K562 (cell line): Measurements from ENCODE around the gene SHANK1. TPM values are rescaled to one million over a fixed set of nuclear protein-coding genes. Genes with fewer than 3 reads are reported as not detected.

Experiments used
- ATF2 ChIP-seq: sonication (generic); formaldehyde crosslinking; IDR thresholded peaks from 2 replicates; pipeline ENCODE4 v1.8.1; 2022; ENCODE audit warnings: missing genetic modification reagents
- ATF6 ChIP-seq: sonication (generic); formaldehyde crosslinking; IDR thresholded peaks from 2 replicates; pipeline ENCODE4 v1.4.0; 2020; ENCODE audit warnings: mild to moderate bottlenecking, missing genetic modification reagents
- CHD4 ChIP-seq: fragments of 200-600 bp; sonication (generic); IDR thresholded peaks from 3 replicates; pipeline ENCODE4 v1.6.1; 2012; ENCODE audit warnings: low read depth, mild to moderate bottlenecking, mixed read lengths, low read length, inconsistent platforms; ENCODE audit not compliant: insufficient read depth, insufficient replicate concordance, poor library complexity, severe bottlenecking
- COPS2 ChIP-seq: fragments of 450-650 bp; conservative IDR thresholded peaks from 2 replicates; pipeline ENCODE4 v1.6.1; 2016; ENCODE audit warnings: mild to moderate bottlenecking, moderate library complexity
- EHMT2 ChIP-seq: fragments of 450-650 bp; IDR thresholded peaks from 2 replicates; pipeline ENCODE4 v1.6.1; 2018; ENCODE audit warnings: antibody characterized with exemption
- GTF2F1 ChIP-seq: IDR thresholded peaks from 2 replicates; pipeline ENCODE4 v1.6.1; 2011; ENCODE audit warnings: low read depth, low read length, improper control_type of control experiment
- HMGXB4 ChIP-seq: sonication (generic); formaldehyde crosslinking; IDR thresholded peaks from 2 replicates; pipeline ENCODE4 v1.8.1; 2023; ENCODE audit warnings: mild to moderate bottlenecking, missing genetic modification reagents
- MAX ChIP-seq: sonication (generic); formaldehyde crosslinking; IDR thresholded peaks from 2 replicates; pipeline ENCODE4 v1.9.0; 2022; ENCODE audit warnings: mild to moderate bottlenecking, missing genetic modification reagents
- NRF1 ChIP-seq, 2 experiments: fragments of 450-650 bp; IDR thresholded peaks in 1 of 2; conservative IDR thresholded peaks in 1 of 2; 2 replicates each; pipeline ENCODE4 v1.6.1; 2014; ENCODE audit warnings: mild to moderate bottlenecking in 2 of 2
- PYGO2 ChIP-seq: fragments of 450-650 bp; IDR thresholded peaks from 2 replicates; pipeline ENCODE4 v1.6.1; 2016; ENCODE audit warnings: mild to moderate bottlenecking, missing genetic modification characterization, moderate library complexity, missing compliant biosample characterization
- REST ChIP-seq, 2 experiments: fragments of 450-650 bp; formaldehyde crosslinking in 1 of 2; IDR thresholded peaks; 2 replicates each; pipeline versions ENCODE4 v1.4.0 to v1.6.1; 2014 to 2020; ENCODE audit warnings: mild to moderate bottlenecking in 2 of 2, borderline replicate concordance in 1 of 2, low read depth in 1 of 2
- ZNF121 ChIP-seq: sonication (generic); formaldehyde crosslinking; conservative IDR thresholded peaks from 2 replicates; pipeline ENCODE4 v1.8.0; 2022; ENCODE audit warnings: missing genetic modification reagents
- ZNF146 ChIP-seq: IDR thresholded peaks from one replicate; pipeline ENCODE4 v1.6.1; 2018; ENCODE audit warnings: missing compliant biosample characterization; ENCODE audit not compliant: unreplicated experiment
- ZNF79 ChIP-seq: fragments of 250-450 bp; sonication (Bioruptor Pico); IDR thresholded peaks from 2 replicates; pipeline ENCODE4 v1.4.0; 2020; ENCODE audit warnings: low read depth, mild to moderate bottlenecking, moderate library complexity
- polyA plus RNA-seq, 8 experiments: library from polyadenylated mRNA; depleted of rRNA in 4 of 8; stranded (reverse) in 5 of 8; unstranded in 3 of 8; fragments of >200 nt; fragmentation: Nextera tagmentation in 2 of 8; fragmentation: Illumina TruSeq in 1 of 8; extraction: Ambion mirVana in 2 of 8; extraction: Trizol in 1 of 8; gene quantifications; 2 replicates each; pipeline versions ENCODE4 v1.2.1 to v1.2.3, GENCODE V29; 2011 to 2014; ENCODE audit warnings: inconsistent platforms in 1 of 8, missing spikeins in 1 of 8
- total RNA-seq, 7 experiments: library from RNA; depleted of rRNA in 6 of 7; stranded (reverse); fragments of >200 nt in 6 of 7; fragmentation: Illumina TruSeq in 2 of 7; extraction: Trizol in 2 of 7; gene quantifications; 2 replicates each; pipeline versions ENCODE4 v1.2.1 to v1.2.3, GENCODE V29; 2011 to 2021; ENCODE audit warnings: low replicate concordance in 1 of 7

The SHANK1 gene
- total and polyA plus RNA-seq, 9 of the 15 experiments (the other 6 are each of a cell fraction or from before 2014, with no cell fraction given) = 0.33 to 1.3 (median 0.55) TPM; not detected in 2

- TF ChIP-seq ATF6 (no peak), ZNF146 (CRISPR knock-in tag) (no peak), NRF1 (conservative IDR thresholded peaks at IDR 0.05 in 1 of 2, IDR thresholded peaks at IDR 0.05 in 1 of 2) (no peak), PYGO2 (tag) (no peak), CHD4 (no peak), ATF2 (CRISPR knock-in tag) (no peak), MAX (CRISPR knock-in tag) (no peak), GTF2F1 (no peak), REST (IDR thresholded peaks at IDR 0.05; ENCODE audit: borderline replicate concordance) (no peak), REST (CRISPR knock-in tag; IDR thresholded peaks at IDR 0.05; ENCODE audit: low read depth) (no peak), ZNF79 (CRISPR knock-in tag) (no peak), EHMT2 (no peak), COPS2 (no peak), HMGXB4 (CRISPR knock-in tag) (no peak), ZNF121 (CRISPR knock-in tag) (no peak)
These were observed 42.9 kb downstream of the SHANK1 start (continued) for GRCh38 chr19:50676625-50677197.
